ENCODE measurements around the gene HEG1.

HEG1 gene

DNA sequence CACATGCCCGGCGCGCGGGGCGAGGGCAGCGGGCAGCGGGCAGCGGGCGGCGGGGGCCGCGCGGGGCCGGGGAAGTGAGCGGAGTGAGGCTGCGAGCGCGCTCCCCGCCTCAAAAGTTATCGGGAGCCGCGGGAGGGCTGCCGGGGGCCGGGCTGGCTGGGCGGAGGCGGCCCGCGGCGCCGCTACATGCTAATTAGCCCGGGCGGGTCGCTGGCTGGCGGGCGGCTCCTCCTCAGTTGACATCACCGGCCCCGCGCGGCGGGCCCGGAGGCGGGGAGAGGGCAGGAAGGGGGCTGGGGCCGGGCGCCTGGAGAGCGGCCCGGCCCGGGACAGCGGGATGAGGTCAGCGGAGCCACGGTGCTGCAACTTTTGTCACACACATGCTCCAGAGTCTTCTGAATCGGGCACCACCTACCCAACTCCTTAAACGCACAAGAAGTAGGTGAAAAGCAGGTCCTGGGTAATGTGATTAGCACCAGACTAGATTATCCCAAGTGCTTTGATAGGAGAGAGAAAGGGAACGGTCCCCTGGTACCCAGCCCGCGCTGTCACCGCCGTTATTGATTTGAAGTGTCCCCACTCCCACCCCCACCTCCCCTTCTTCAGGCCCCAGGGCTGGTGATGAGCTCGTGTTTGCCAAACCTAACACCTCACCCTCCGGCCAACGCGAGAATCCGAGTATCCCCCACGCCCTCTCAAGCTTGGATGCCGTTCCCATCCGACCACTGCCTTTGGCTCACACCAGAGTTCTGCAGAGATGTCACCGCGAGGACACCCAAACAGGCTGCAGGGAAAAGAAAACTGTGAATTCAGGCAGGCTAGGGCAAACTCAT, at the start of gene HEG1:
HEG1 (minus strand) TSS at position 85 of the 833 bp plus-strand sequence. CDS start 107 bp downstream, outside the sequence.
- peak within 1 kb of the TSS; percentile 68 for H3K4me3 ChIP-seq (ENCODE audit: low read length)
- TF ChIP-seq, protein P1, sequence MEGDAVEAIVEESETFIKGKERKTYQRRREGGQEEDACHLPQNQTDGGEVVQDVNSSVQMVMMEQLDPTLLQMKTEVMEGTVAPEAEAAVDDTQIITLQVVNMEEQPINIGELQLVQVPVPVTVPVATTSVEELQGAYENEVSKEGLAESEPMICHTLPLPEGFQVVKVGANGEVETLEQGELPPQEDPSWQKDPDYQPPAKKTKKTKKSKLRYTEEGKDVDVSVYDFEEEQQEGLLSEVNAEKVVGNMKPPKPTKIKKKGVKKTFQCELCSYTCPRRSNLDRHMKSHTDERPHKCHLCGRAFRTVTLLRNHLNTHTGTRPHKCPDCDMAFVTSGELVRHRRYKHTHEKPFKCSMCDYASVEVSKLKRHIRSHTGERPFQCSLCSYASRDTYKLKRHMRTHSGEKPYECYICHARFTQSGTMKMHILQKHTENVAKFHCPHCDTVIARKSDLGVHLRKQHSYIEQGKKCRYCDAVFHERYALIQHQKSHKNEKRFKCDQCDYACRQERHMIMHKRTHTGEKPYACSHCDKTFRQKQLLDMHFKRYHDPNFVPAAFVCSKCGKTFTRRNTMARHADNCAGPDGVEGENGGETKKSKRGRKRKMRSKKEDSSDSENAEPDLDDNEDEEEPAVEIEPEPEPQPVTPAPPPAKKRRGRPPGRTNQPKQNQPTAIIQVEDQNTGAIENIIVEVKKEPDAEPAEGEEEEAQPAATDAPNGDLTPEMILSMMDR (conservative IDR thresholded peaks at IDR 0.05; ENCODE audit: low read depth, low read length) = no peak
- DNase-seq (ENCODE audit: low read depth) = no peak

DNA sequence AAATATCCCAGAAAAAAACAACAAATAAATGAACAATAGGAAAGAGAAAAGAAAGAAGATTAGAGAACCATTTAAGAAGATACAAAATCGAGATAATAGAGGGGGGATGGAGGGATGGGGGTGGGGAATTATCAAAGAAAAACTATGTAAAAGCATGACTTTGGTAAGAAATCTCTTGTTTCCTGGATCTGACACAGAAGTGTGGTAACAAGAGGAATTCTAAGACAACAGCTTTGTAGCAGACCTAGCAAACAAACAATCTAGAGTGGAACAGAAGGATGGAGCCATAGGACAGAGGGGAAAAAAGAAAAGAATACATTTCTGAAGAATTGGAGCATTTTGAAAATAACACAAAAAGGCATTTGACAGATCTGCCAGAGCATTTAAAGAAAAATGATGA, 49.3 kb upstream of the HEG1 start:
- TF ChIP-seq, protein P1 (conservative IDR thresholded peaks at IDR 0.05; ENCODE audit: low read depth, low read length) = no peak
- no peak overlapping the region for H3K4me3 ChIP-seq (ENCODE audit: low read length)
- DNase-seq (ENCODE audit: low read depth) = no peak

DNA sequence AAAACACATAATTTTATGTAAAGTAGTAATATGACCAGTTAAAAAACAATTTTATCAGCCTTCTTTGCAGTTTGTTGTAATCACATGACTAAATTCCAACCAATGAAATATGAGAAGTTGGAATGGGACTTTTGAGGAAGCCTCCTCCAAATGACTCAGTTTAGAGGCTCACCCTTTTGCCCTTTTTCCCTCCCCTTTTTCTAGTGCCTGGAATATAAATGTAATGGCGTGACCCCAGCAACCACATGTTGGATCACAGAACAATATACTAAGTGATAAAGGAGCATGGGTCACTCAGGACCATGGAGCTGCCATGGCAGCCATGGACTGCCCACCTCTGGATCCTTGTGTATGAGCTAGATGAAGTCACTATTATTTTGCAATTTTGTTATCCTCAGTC, 48.8 kb upstream of the HEG1 start:
- H3K4me3 ChIP-seq (ENCODE audit: low read length) = no peak overlapping the region
- DNase-seq (ENCODE audit: low read depth) = no peak
- TF ChIP-seq, protein P1 (conservative IDR thresholded peaks at IDR 0.05; ENCODE audit: low read depth, low read length) = no peak

- no peak for DNase-seq (ENCODE audit: low read depth)
- H3K4me3 ChIP-seq (ENCODE audit: low read length) = no peak overlapping the region
- TF ChIP-seq, protein P1 (conservative IDR thresholded peaks at IDR 0.05; ENCODE audit: low read depth, low read length) = no peak
These were observed 47.6 kb upstream of the HEG1 start for GRCh38 chr3:125103406-125103805.

- DNase-seq (ENCODE audit: low read depth) = no peak
- TF ChIP-seq, protein P1 (conservative IDR thresholded peaks at IDR 0.05; ENCODE audit: low read depth, low read length) = no peak
- no peak overlapping the region for H3K4me3 ChIP-seq (ENCODE audit: low read length)
These were observed 46.7 kb upstream of the HEG1 start for GRCh38 chr3:125102470-125102869.

DNA sequence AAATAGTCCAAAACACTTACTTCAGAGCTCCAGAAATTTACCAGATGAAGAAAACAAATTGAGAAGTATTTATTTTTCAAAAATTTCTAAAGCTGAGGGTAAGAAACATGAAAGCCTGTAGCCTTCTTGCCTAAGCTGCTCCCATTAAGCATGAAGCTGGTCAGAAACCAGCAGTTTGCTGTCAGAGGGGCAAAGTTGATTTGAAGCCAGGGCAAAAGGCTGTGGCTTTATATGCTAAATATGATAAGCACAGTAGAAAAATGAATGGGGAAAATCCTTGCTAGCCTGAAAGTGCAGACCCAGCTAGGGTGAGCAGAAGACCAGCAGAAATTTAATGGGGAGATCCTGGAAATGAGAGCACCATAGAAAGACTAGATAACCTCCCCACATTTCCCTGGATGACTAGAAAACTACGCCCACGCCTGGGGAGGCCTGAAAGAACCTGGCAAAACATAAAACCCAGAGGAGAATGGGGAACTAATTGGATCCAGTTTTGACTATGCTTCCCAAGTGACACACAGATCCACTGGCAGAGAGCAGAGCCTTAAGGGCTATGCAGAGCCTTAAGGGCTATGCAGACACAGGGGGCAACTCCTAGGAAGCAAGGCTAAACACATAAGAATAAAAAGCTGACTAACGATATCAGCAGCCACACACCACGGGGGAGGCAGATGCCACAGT, 43.0 kb upstream of the HEG1 start:
- no peak overlapping the region for H3K4me3 ChIP-seq (ENCODE audit: low read length)
- DNase-seq (ENCODE audit: low read depth) = no peak
- TF ChIP-seq, protein P1 (conservative IDR thresholded peaks at IDR 0.05; ENCODE audit: low read depth, low read length) = no peak

All from retinal pigment epithelial cell (primary cell).